HEK293 (cell line): ENCODE results near the gene CADPS.

Source experiments
- HOXD13 ChIP-seq: sonication (generic); formaldehyde crosslinking; IDR thresholded peaks from 2 replicates; pipeline ENCODE4 v1.8.0; 2022; ENCODE audit warnings: missing genetic modification reagents, borderline replicate concordance
- KLF9 ChIP-seq: fragments of 450-650 bp; formaldehyde crosslinking; IDR thresholded peaks from 2 replicates; pipeline ENCODE4 v1.5.1; 2016; ENCODE audit warnings: missing biosample characterization, missing genetic modification characterization, low read depth
- ZBTB1 ChIP-seq: fragments of 450-650 bp; formaldehyde crosslinking; IDR thresholded peaks from 2 replicates; pipeline ENCODE4 v1.5.1; 2016; ENCODE audit warnings: missing biosample characterization, missing genetic modification characterization
- ZBTB21 ChIP-seq: fragments of 450-650 bp; formaldehyde crosslinking; IDR thresholded peaks from 2 replicates; pipeline ENCODE4 v1.5.1; 2017; ENCODE audit warnings: missing biosample characterization, missing genetic modification characterization
- ZNF138 ChIP-seq: fragments of 450-650 bp; formaldehyde crosslinking; IDR thresholded peaks from 2 replicates; pipeline ENCODE4 v1.5.1; 2016; ENCODE audit warnings: missing biosample characterization, missing genetic modification characterization, borderline replicate concordance
- ZNF248 ChIP-seq: fragments of 450-650 bp; formaldehyde crosslinking; IDR thresholded peaks from 2 replicates; pipeline ENCODE4 v1.5.1; 2017; ENCODE audit warnings: missing biosample characterization, missing genetic modification characterization
- ZNF311 ChIP-seq: fragments of 450-650 bp; formaldehyde crosslinking; IDR thresholded peaks from 2 replicates; pipeline ENCODE4 v1.5.1; 2017; ENCODE audit warnings: missing biosample characterization, missing genetic modification characterization, borderline replicate concordance
- ZNF549 ChIP-seq: fragments of 450-650 bp; IDR thresholded peaks from 2 replicates; pipeline ENCODE4 v1.5.1; 2018; ENCODE audit warnings: missing biosample characterization, missing genetic modification characterization, mild to moderate bottlenecking, inconsistent platforms, moderate library complexity
- ZNF76 ChIP-seq: fragments of 450-650 bp; formaldehyde crosslinking; IDR thresholded peaks from 2 replicates; pipeline ENCODE4; 2016; ENCODE audit warnings: low read depth, missing biosample characterization, missing genetic modification characterization, borderline replicate concordance
- ZNF843 ChIP-seq: fragments of 450-650 bp; formaldehyde crosslinking; IDR thresholded peaks from 2 replicates; pipeline ENCODE4 v1.5.1; 2016; ENCODE audit warnings: missing biosample characterization, missing genetic modification characterization
- ZSCAN30 ChIP-seq: fragments of 450-650 bp; IDR thresholded peaks from 2 replicates; pipeline ENCODE4 v1.5.1; 2018; ENCODE audit warnings: missing biosample characterization, mild to moderate bottlenecking, missing genetic modification characterization, moderate library complexity
- TF ChIP-seq, protein P1 (sequence below): fragments of 450-650 bp; formaldehyde crosslinking; IDR thresholded peaks from 2 replicates; pipeline ENCODE4 v1.5.1; 2016; ENCODE audit warnings: missing biosample characterization, missing genetic modification characterization
- TF ChIP-seq, protein P2 (sequence below): fragments of 450-650 bp; formaldehyde crosslinking; IDR thresholded peaks from 2 replicates; pipeline ENCODE4 v1.5.1; 2016; ENCODE audit warnings: missing biosample characterization, missing genetic modification characterization, low read depth

DNA sequence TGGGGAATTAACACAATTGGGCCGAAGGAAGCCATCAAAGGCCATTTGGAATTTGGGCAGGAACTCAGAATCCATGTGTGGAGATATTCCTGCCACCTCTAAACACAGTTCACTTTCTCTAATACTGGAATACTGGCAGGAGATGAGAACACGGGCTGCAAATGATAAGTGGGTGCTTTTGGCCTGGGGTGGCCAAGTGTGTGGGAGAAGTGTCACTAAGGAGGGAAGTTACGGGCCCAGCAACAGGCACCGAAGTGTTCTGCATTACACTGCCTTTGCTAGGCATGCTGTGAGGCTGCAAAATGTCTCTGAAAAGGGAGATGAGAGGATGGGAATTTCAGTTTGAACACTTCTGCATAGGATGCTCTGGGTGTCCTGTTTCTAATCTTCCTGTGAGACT lies 412.4 kb downstream of the CADPS start:
- TF ChIP-seq ZNF843 (tag by site-specific recombination) (no peak), ZNF311 (tag by site-specific recombination) (no peak), ZBTB21 (no peak), ZNF549 (tag by site-specific recombination) (no peak), HOXD13 (no peak), ZNF248 (tag by site-specific recombination) (no peak), ZSCAN30 (tag by site-specific recombination) (no peak), ZBTB1 (tag by site-specific recombination) (no peak), KLF9 (tag by site-specific recombination) (no peak), ZNF76 (tag by site-specific recombination) (no peak), ZNF138 (tag by site-specific recombination) (no peak)
- TF ChIP-seq, protein P1, sequence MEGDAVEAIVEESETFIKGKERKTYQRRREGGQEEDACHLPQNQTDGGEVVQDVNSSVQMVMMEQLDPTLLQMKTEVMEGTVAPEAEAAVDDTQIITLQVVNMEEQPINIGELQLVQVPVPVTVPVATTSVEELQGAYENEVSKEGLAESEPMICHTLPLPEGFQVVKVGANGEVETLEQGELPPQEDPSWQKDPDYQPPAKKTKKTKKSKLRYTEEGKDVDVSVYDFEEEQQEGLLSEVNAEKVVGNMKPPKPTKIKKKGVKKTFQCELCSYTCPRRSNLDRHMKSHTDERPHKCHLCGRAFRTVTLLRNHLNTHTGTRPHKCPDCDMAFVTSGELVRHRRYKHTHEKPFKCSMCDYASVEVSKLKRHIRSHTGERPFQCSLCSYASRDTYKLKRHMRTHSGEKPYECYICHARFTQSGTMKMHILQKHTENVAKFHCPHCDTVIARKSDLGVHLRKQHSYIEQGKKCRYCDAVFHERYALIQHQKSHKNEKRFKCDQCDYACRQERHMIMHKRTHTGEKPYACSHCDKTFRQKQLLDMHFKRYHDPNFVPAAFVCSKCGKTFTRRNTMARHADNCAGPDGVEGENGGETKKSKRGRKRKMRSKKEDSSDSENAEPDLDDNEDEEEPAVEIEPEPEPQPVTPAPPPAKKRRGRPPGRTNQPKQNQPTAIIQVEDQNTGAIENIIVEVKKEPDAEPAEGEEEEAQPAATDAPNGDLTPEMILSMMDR (tag by site-specific recombination), result no peak
- TF ChIP-seq, protein P2, sequence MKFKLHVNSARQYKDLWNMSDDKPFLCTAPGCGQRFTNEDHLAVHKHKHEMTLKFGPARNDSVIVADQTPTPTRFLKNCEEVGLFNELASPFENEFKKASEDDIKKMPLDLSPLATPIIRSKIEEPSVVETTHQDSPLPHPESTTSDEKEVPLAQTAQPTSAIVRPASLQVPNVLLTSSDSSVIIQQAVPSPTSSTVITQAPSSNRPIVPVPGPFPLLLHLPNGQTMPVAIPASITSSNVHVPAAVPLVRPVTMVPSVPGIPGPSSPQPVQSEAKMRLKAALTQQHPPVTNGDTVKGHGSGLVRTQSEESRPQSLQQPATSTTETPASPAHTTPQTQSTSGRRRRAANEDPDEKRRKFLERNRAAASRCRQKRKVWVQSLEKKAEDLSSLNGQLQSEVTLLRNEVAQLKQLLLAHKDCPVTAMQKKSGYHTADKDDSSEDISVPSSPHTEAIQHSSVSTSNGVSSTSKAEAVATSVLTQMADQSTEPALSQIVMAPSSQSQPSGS (tag by site-specific recombination), result no peak
